Vagina (tissue), 2 donors: Measurements from ENCODE around the gene ADAMTS13. TPM values are rescaled to one million over a fixed set of nuclear protein-coding genes. Genes with fewer than 3 reads are reported as not detected.

ENCODE experiments used
- DNase-seq, 2 donors: peaks; one replicate each; pipeline ENCODE4 v3.0.0-alpha.2; 2017; ENCODE audit errors: extremely low spot score in 2 of 2
- H3K27ac ChIP-seq: fragments of 200-600 bp; sonication (generic); one replicate; pipeline ENCODE4 v1.5.1; 2019
- H3K27me3 ChIP-seq: fragments of 200-600 bp; sonication (generic); one replicate; pipeline ENCODE4 v1.5.1; 2019
- H3K36me3 ChIP-seq, 2 donors: fragments of 200-600 bp; sonication (generic); one replicate each; pipeline ENCODE4 v1.5.1; 2017 to 2019
- H3K4me1 ChIP-seq: fragments of 200-600 bp; sonication (generic); one replicate; pipeline ENCODE4 v1.5.1; 2019
- H3K4me3 ChIP-seq, 2 donors: fragments of 200-600 bp; sonication (generic); 1 replicate in 1 of 2; 2 replicates in 1 of 2; pipeline ENCODE4 v1.5.1; 2016 to 2019
- H3K9me3 ChIP-seq: fragments of 200-600 bp; sonication (generic); one replicate; pipeline ENCODE4 v1.5.1; 2019
- POLR2A ChIP-seq, 2 donors: fragments of 450-650 bp; IDR thresholded peaks; one replicate each; pipeline ENCODE4 v1.6.1; 2017; ENCODE audit warnings: antibody characterized with exemption in 2 of 2, mild to moderate bottlenecking in 2 of 2, moderate library complexity in 2 of 2
- POLR2AphosphoS5 ChIP-seq, 2 donors: sonication (generic); formaldehyde crosslinking; IDR thresholded peaks; one replicate each; pipeline ENCODE4 v1.9.0; 2017; ENCODE audit warnings: antibody characterized with exemption in 2 of 2, mild to moderate bottlenecking in 2 of 2, low read depth in 1 of 2; ENCODE audit not compliant: insufficient read depth in 1 of 2
- intact Hi-C: fragments of 100-400 bp; cut with DNase I; formaldehyde crosslinking; loops from one replicate; pipeline ENCODE4 v1.15.1; 2023
- total RNA-seq: library from RNA; depleted of rRNA; stranded (reverse); fragments of >200 nt; gene quantifications from one replicate; pipeline ENCODE4 v1.2.3, GENCODE V29; 2016
- TF ChIP-seq, protein P1 (sequence below), 3 experiments: fragments of 450-650 bp in 2 of 3; fragments of 200-600 bp in 1 of 3; sonication (generic) in 1 of 3; IDR thresholded peaks; one replicate each; pipeline ENCODE4 v1.5.1; 2017 to 2019; ENCODE audit warnings: antibody characterized with exemption in 3 of 3, mild to moderate bottlenecking in 2 of 3, moderate library complexity in 2 of 3

ADAMTS13 gene
- total RNA-seq, 1 donor from 2014 or later, result 2.0 TPM

- no peak overlapping the region for H3K27ac ChIP-seq
- intact Hi-C loops, result loop anchor here (10.0 kb wide), 1 partner anchor 1773 kb away; no protein-coding TSS in a partner anchor
- TF ChIP-seq POLR2AphosphoS5 (IDR thresholded peaks at IDR 0.05; ENCODE audit: insufficient read depth in 1 of 2, low read depth in 1 of 2) (no peak), POLR2A (IDR thresholded peaks at IDR 0.05) (no peak)
- TF ChIP-seq, protein P1, sequence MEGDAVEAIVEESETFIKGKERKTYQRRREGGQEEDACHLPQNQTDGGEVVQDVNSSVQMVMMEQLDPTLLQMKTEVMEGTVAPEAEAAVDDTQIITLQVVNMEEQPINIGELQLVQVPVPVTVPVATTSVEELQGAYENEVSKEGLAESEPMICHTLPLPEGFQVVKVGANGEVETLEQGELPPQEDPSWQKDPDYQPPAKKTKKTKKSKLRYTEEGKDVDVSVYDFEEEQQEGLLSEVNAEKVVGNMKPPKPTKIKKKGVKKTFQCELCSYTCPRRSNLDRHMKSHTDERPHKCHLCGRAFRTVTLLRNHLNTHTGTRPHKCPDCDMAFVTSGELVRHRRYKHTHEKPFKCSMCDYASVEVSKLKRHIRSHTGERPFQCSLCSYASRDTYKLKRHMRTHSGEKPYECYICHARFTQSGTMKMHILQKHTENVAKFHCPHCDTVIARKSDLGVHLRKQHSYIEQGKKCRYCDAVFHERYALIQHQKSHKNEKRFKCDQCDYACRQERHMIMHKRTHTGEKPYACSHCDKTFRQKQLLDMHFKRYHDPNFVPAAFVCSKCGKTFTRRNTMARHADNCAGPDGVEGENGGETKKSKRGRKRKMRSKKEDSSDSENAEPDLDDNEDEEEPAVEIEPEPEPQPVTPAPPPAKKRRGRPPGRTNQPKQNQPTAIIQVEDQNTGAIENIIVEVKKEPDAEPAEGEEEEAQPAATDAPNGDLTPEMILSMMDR (IDR thresholded peaks at IDR 0.05), result no peak
- no peaks in the 10 kb centered on the region for H3K27me3 ChIP-seq
- no peaks in the 10 kb centered on the region for H3K36me3 ChIP-seq
- no peak overlapping the region for H3K4me3 ChIP-seq
- H3K4me1 ChIP-seq, result peaks cover 37% of the 10 kb centered on the region
- DNase-seq, result no peak
- no peaks in the 10 kb centered on the region for H3K9me3 ChIP-seq
Measured at GRCh38 chr9:133377721-133378216, 44.4 kb upstream of the ADAMTS13 start.

- Histone ChIP-seq H3K36me3 (no peaks in the 10 kb centered on the region), H3K4me1 (peaks cover 29% of the 10 kb centered on the region), H3K27me3 (no peaks in the 10 kb centered on the region), H3K27ac (no peak overlapping the region), H3K4me3 (no peak overlapping the region), H3K9me3 (no peaks in the 10 kb centered on the region)
- intact Hi-C loops, result loop anchor here (10.0 kb wide), 1 partner anchor 1774 kb away; no protein-coding TSS in a partner anchor
- no peak for DNase-seq
- no peak for TF ChIP-seq POLR2AphosphoS5 (IDR thresholded peaks at IDR 0.05; ENCODE audit: insufficient read depth in 1 of 2, low read depth in 1 of 2)
- TF ChIP-seq, protein P1 (IDR thresholded peaks at IDR 0.05), result no peak
Measured at GRCh38 chr9:133378408-133378962, 43.7 kb upstream of the ADAMTS13 start.

- Histone ChIP-seq H3K9me3 (no peaks in the 10 kb centered on the region), H3K4me3 (no peak overlapping the region), H3K27me3 (no peaks in the 10 kb centered on the region), H3K36me3 (no peaks in the 10 kb centered on the region), H3K27ac (no peak overlapping the region), H3K4me1 (peaks cover 20% of the 10 kb centered on the region)
- intact Hi-C loops, result loop anchor here (10.0 kb wide), 1 partner anchor 1775 kb away; no protein-coding TSS in a partner anchor
- TF ChIP-seq, protein P1 (IDR thresholded peaks at IDR 0.05), result no peak
- TF ChIP-seq POLR2AphosphoS5 (IDR thresholded peaks at IDR 0.05; ENCODE audit: insufficient read depth in 1 of 2, low read depth in 1 of 2), result no peak
- TF ChIP-seq POLR2A (IDR thresholded peaks at IDR 0.05), result no peak
- DNase-seq, result no peak
Measured at GRCh38 chr9:133379153-133380086, 42.7 kb upstream of the ADAMTS13 start.

DNA sequence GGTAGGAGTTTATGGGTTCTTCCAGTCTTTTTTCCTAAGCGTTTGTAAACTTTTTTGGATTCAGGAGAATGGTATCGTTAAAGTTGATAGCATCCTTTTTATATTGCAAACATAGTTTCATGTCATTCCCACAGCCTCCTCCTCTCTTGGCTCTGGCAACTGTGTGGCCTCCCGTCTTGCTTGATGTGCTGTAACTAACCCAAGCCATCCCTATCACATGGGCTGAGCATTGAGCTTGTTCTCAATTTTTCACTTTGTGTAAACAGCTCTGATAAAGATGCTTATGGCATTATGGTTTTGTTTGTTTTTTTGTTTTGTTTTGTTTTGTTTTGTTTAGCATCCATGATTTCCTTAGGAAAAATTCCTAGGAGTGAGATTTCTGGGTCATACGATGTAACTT, 41.4 kb upstream of the ADAMTS13 start:
- H3K9me3 ChIP-seq, result no peaks in the 10 kb centered on the region
- intact Hi-C loops, result no loop called here
- H3K36me3 ChIP-seq, result no peaks in the 10 kb centered on the region
- TF ChIP-seq, protein P1 (IDR thresholded peaks at IDR 0.05), result no peak
- TF ChIP-seq POLR2A (IDR thresholded peaks at IDR 0.05) (no peak), POLR2AphosphoS5 (IDR thresholded peaks at IDR 0.05; ENCODE audit: insufficient read depth in 1 of 2, low read depth in 1 of 2) (no peak)
- H3K4me3 ChIP-seq, result no peak overlapping the region
- H3K27me3 ChIP-seq, result no peaks in the 10 kb centered on the region
- no peak overlapping the region for H3K27ac ChIP-seq
- peaks cover 12% of the 10 kb centered on the region for H3K4me1 ChIP-seq
- DNase-seq, result no peak
